RWPE1 (cell line): ENCODE data around the gene LPAR2.
A peak's percentile ranks its signal among the peaks of the same experiment; 100 is the strongest.

Experiments
- CTCF ChIA-PET: fragments of 350-600 bp; sonication (Branson Sonifier 250); formaldehyde crosslinking; extraction: SDS; loops from one replicate; lab custom pipeline; 2021; lab: Yijun Ruan, JAX
- POLR2A ChIA-PET: fragments of 400-600 bp; formaldehyde crosslinking; extraction: SDS; loops from one replicate; lab custom pipeline; 2020; ENCODE audit warnings: antibody characterized with exemption; ENCODE audit not compliant: low non-redundant PET; lab: Yijun Ruan, JAX
- DNase-seq: peaks from one replicate; pipeline ENCODE4 v3.0.0; 2012; ENCODE audit warnings: low spot score
- H3K27ac ChIP-seq: fragments of 450-650 bp; 2 replicates; pipeline ENCODE4 v1.5.1; 2017
- TF ChIP-seq, protein P1 (sequence below): fragments of 450-650 bp; conservative IDR thresholded peaks from 2 replicates; pipeline ENCODE4 v1.5.1; 2017; ENCODE audit warnings: low read depth, mild to moderate bottlenecking

The LPAR2 gene

DNA sequence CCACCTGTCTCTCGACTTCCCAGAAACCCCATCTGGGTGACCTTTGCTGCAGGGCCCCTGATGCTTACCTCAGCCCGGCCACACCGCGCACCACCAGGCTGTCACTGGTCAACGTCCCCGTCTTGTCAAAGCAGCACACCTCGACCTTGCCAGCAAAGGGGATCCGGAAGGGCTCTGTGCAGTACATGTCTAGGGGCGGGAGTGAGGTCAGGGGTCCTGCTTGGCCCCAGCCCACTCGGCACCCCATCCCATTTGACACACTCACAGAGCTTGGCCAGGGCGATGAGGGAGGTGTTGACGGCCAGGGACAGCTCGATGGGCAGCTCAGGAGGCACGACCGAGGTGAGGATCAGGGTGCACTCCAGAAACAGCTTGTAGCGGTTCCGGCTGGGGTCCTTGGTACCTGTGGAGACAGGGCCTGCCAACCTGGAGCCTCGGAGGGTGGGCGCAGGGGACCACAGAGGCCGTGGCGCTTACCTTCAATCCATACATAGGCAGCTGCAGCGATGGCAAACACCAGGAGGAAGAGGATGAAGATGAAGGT, 27.1 kb upstream of the LPAR2 start:
- H3K27ac ChIP-seq: no peak overlapping the region
- no peak for DNase-seq
- CTCF ChIA-PET: interaction anchor here (0.6 to 0.9 kb wide), 2 partner anchors 11 to 165 kb away, joined by 3 read pairs; no protein-coding TSS in a partner anchor
- TF ChIP-seq, protein P1, sequence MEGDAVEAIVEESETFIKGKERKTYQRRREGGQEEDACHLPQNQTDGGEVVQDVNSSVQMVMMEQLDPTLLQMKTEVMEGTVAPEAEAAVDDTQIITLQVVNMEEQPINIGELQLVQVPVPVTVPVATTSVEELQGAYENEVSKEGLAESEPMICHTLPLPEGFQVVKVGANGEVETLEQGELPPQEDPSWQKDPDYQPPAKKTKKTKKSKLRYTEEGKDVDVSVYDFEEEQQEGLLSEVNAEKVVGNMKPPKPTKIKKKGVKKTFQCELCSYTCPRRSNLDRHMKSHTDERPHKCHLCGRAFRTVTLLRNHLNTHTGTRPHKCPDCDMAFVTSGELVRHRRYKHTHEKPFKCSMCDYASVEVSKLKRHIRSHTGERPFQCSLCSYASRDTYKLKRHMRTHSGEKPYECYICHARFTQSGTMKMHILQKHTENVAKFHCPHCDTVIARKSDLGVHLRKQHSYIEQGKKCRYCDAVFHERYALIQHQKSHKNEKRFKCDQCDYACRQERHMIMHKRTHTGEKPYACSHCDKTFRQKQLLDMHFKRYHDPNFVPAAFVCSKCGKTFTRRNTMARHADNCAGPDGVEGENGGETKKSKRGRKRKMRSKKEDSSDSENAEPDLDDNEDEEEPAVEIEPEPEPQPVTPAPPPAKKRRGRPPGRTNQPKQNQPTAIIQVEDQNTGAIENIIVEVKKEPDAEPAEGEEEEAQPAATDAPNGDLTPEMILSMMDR: no peak
- POLR2A ChIA-PET: no interaction called here

DNA sequence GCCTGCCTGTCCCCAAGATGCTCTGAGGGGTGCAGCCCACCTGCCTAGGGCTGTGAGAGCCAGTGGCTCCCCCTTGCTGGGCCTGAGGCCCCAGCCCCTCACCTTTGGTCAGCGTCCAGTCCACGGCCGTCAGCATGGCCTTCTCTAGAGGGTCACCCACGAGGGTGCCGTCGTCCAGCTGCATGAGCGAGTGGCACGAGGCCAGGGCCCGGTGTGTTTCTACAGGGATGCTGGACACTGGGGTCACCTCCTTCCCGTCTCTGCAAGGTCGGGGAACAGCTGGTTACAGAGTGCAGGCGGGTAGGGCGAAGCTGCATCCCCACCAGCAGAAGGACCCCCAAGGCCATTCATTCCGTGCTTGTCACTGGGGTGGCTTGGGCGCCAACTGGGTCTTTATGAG, 26.4 kb upstream of the LPAR2 start:
- TF ChIP-seq, protein P1: no peak
- ChIA-PET POLR2A (interaction anchor here (0.5 kb wide), 1 partner anchor 16 kb away, joined by 5 read pairs; no protein-coding TSS in a partner anchor), CTCF (interaction anchor here (1.6 kb wide), 1 partner anchor 11 kb away, joined by 8 read pairs; the partner anchor contains the start of gene GMIP)
- H3K27ac ChIP-seq: no peak overlapping the region
- no peak for DNase-seq

DNA sequence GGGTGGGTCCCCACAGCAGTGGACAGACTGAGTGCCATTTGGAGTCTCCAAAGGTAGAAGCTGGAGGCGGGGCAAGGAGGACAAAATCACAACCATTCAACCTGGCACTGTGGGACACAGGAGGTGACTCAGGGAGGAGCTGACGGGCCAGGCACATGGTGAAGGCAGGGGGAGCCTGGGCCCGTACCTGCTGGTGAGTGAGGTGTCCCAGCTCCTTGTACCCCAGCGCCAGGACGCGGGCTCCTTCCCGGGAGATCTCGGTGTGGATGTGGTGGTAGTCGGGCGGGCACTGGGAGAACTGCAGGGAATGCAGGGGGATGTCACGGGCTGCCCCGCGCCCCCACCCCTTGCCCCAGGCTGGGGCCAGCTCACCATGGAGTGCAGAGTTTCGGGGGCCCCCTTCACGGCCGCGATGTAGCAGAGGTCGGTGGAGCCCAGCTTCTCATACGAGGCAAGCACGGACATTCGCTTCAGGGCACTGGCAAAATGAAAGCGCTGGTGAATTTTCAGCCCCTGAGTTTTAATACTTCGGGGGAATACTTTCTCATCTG, 25.7 kb upstream of the LPAR2 start:
- TF ChIP-seq, protein P1: no peak
- ChIA-PET CTCF (interaction anchor here (1.6 kb wide), 1 partner anchor 10 kb away, joined by 8 read pairs; the partner anchor contains the start of gene GMIP), POLR2A (interaction anchor here (0.5 kb wide), 1 partner anchor 15 kb away, joined by 5 read pairs; no protein-coding TSS in a partner anchor)
- no peak for DNase-seq
- H3K27ac ChIP-seq: no peak overlapping the region

DNA sequence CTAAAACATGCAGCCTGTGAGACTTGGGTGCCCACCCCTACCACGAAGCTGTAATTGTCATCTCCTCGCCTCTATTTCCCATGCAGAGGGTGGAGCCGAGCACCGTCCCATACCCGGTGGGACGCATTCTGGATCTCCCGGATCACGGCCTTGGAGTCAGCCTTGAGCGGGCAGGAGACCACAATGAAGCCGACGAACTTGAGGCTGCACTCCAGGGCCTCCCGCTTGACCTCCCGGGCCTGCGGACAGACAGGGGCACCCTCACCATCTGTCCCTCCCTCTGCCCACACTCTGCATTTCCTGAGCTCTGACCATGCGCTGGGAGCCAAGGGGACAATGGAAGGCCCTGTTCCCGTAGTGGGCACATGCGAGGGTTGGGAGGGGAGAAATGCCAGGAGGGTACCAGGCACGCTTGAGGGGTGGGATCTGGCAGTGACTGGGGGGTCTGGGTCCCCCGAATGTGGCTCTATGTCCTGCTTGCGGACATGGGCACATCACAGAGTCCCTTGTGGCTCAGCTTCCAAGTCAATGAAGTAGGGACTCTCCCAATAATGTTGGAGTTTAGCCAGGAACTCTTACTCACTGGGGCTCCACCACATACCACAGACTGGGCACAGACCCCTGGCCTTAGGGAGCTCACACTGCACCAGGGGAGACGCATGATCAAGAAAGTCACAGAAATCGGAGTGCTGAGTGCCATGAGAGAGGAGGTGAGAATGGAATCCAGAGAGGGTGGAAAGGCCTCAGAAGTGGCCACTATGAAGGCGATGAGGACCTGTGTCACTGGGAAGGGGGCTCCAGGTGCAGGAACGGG, 24.7 kb upstream of the LPAR2 start:
- TF ChIP-seq, protein P1: no peak
- POLR2A ChIA-PET: interaction anchor here (0.6 kb wide), 1 partner anchor 11 kb away, joined by 4 read pairs; no protein-coding TSS in a partner anchor
- H3K27ac ChIP-seq: no peak overlapping the region
- CTCF ChIA-PET: interaction anchor here (1.3 kb wide), 1 partner anchor 9 kb away, joined by 4 read pairs; the partner anchor contains the start of gene GMIP
- DNase-seq: no peak

DNA sequence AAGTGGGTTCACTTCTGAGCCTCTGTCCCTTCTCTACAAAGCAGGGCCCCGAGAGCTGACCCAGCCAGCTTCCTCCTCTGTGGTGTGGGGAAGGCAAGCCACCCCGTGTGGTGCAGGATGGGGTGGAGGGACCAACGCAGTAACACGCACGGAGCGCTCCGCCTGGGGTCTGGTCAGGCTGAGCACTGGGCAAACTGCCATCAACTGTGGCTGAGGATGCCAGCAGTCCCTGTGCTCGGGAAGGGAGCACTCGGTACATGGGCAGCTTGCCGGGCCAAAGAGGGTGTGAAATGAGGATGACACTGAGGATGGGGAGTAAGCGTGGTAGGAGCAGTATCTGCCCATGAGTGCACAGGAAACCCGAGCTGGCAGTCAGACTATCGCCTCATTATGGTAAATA, 23.1 kb upstream of the LPAR2 start:
- 0 out of 2 replicates have a peak overlapping the region, but pooled peaks have one; percentile 1 for H3K27ac ChIP-seq
- ChIA-PET POLR2A (no interaction called here), CTCF (interaction anchor here (0.8 to 2.2 kb wide), 2 partner anchors 99 to 119 kb away, joined by 4 to 10 read pairs; no protein-coding TSS in a partner anchor)
- DNase-seq: no peak
- TF ChIP-seq, protein P1: no peak

DNA sequence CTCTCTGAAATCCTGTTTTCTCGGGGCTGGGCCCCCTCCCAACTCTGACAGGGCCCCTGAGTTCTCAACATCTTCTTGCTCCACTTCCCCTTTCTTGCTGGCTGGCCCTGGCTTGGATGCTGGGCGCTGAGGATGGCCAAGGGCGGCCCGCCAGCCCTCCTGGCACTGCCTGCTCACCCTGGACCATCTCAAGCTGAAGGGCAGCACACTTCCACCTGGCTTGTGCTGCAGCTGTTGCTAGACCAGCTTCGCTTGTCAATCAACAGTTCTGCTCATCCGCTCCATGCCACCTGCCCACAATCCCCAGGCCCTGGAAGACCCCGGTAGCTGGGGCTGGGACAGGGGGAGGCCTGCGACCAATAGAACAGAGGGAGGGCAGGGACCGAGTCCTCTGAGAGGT, 22.3 kb upstream of the LPAR2 start:
- DNase-seq: no peak

More for the DNA sequence above, 22.3 kb upstream of the LPAR2 start:
- TF ChIP-seq, protein P1: no peak
- CTCF ChIA-PET: interaction anchor here (2.2 kb wide), 1 partner anchor 118 kb away, joined by 10 read pairs; no protein-coding TSS in a partner anchor
- POLR2A ChIA-PET: no interaction called here
- 0 out of 2 replicates have a peak overlapping the region, but pooled peaks have one; percentile 1 for H3K27ac ChIP-seq
